LHCN-M2 (cell line): Measurements from ENCODE around the gene SCN3A. TPM values are rescaled to one million over a fixed set of nuclear protein-coding genes. Genes with fewer than 3 reads are reported as not detected.
A peak's percentile ranks its signal among the peaks of the same experiment; 100 is the strongest.

ENCODE experiments used
- DNase-seq: peaks from one replicate; pipeline ENCODE4 v3.0.0-alpha.2; 2012; ENCODE audit warnings: low read depth
- total RNA-seq: library from RNA; depleted of rRNA; stranded (reverse); fragments of >200 nt; gene quantifications from 2 replicates; pipeline ENCODE4 v1.2.3, GENCODE V29; 2014

The SCN3A gene
- total RNA-seq, 1 experiment from 2014 or later, result 0.06 TPM

- no peak for DNase-seq
Observed at GRCh38 chr2:165112789-165113188, 91.1 kb downstream of the SCN3A start.

GRCh38 chr2:165112133-165112573 is 91.7 kb downstream of the SCN3A start:
- DNase-seq, result no peak

- DNase-seq, result no peak
Observed at GRCh38 chr2:165110394-165110793, 93.5 kb downstream of the SCN3A start.

- no peak for DNase-seq
Observed at GRCh38 chr2:165109915-165110314, 93.9 kb downstream of the SCN3A start.

- no peak for DNase-seq
Observed at GRCh38 chr2:165105926-165106325, 97.9 kb downstream of the SCN3A start.

- no peak for DNase-seq
Observed at GRCh38 chr2:165087933-165088901, 115.6 kb downstream of the SCN3A start.

- no peak for DNase-seq
Observed at GRCh38 chr2:165086337-165086736, 117.5 kb downstream of the SCN3A start.

GRCh38 chr2:165083326-165083725 is 120.5 kb downstream of the SCN3A start:
- no peak for DNase-seq

- DNase-seq, result no peak
Observed at GRCh38 chr2:165082479-165082878, 121.4 kb downstream of the SCN3A start.

GRCh38 chr2:165081276-165081675 is 122.6 kb downstream of the SCN3A start:
- DNase-seq, result no peak

- DNase-seq, result no peak
Observed at GRCh38 chr2:165079432-165079831, 124.4 kb downstream of the SCN3A start.

GRCh38 chr2:165078913-165079312 is 124.9 kb downstream of the SCN3A start:
- DNase-seq, result no peak

- DNase-seq, result no peak
Observed at GRCh38 chr2:165074884-165075283, 129.0 kb downstream of the SCN3A start.

GRCh38 chr2:165074323-165074722 is 129.5 kb downstream of the SCN3A start:
- DNase-seq, result no peak

GRCh38 chr2:165070076-165070475 is 133.8 kb downstream of the SCN3A start:
- DNase-seq, result no peak

GRCh38 chr2:165069151-165069550 is 134.7 kb downstream of the SCN3A start:
- no peak for DNase-seq

GRCh38 chr2:165068487-165068757 is 135.4 kb downstream of the SCN3A start:
- no peak for DNase-seq

- peak; percentile 44 for DNase-seq
Observed at GRCh38 chr2:165067643-165068486, 136.0 kb downstream of the SCN3A start.

- no peak for DNase-seq
Observed at GRCh38 chr2:165064743-165065142, 139.1 kb downstream of the SCN3A start.

GRCh38 chr2:165060411-165060810 is 143.4 kb downstream of the SCN3A start:
- no peak for DNase-seq

GRCh38 chr2:165058476-165059265 is 145.2 kb downstream of the SCN3A start:
- no peak for DNase-seq

GRCh38 chr2:165057931-165058330 is 145.9 kb downstream of the SCN3A start:
- no peak for DNase-seq
